Stomach (tissue), 9 donors: Measurements from ENCODE around the gene MYF5. TPM values are rescaled to one million over a fixed set of nuclear protein-coding genes. Genes with fewer than 3 reads are reported as not detected.

ENCODE experiments used
- DNase-seq, 2 donors: peaks; one replicate each; pipeline versions ENCODE4 v3.0.0 to v3.0.0-alpha.2; 2013 to 2019
- H3K27ac ChIP-seq, 5 donors: fragments of 200-600 bp in 4 of 5; sonication (generic) in 4 of 5; one replicate each; pipeline ENCODE4 v1.5.1; 2013 to 2019; ENCODE audit warnings: mild to moderate bottlenecking in 1 of 5, moderate library complexity in 1 of 5
- H3K27me3 ChIP-seq, 3 donors: fragments of 200-600 bp; sonication (generic); one replicate each; pipeline ENCODE4 v1.5.1; 2017 to 2019; ENCODE audit warnings: mixed run types in 1 of 3
- H3K36me3 ChIP-seq, 4 donors: fragments of 200-600 bp; sonication (generic); 1 replicate in 3 of 4; 2 replicates in 1 of 4; pipeline ENCODE4 v1.5.1; 2016 to 2019
- H3K4me1 ChIP-seq, 4 donors: fragments of 200-600 bp; sonication (generic); one replicate each; pipeline ENCODE4 v1.5.1; 2016 to 2019
- H3K4me3 ChIP-seq, 4 donors: fragments of 200-600 bp; sonication (generic) in 3 of 4; one replicate each; pipeline ENCODE4 v1.5.1; 2016 to 2019; ENCODE audit warnings: mild to moderate bottlenecking in 1 of 4
- H3K9me3 ChIP-seq, 4 donors: fragments of 200-600 bp; sonication (generic); one replicate each; pipeline ENCODE4 v1.5.1; 2016 to 2019
- EP300 ChIP-seq: sonication (generic); formaldehyde crosslinking; IDR thresholded peaks from one replicate; pipeline ENCODE4 v1.6.1; 2017; ENCODE audit warnings: antibody characterized with exemption
- POLR2A ChIP-seq, 4 donors: fragments of 450-650 bp; IDR thresholded peaks; one replicate each; pipeline ENCODE4 v1.6.1; 2016; ENCODE audit warnings: antibody characterized with exemption in 4 of 4, control low read depth in 2 of 4, mild to moderate bottlenecking in 1 of 4, moderate library complexity in 1 of 4
- POLR2AphosphoS5 ChIP-seq, 3 donors: sonication (generic); formaldehyde crosslinking; IDR thresholded peaks; one replicate each; pipeline ENCODE4 v1.6.1; 2016; ENCODE audit warnings: antibody characterized with exemption in 3 of 3
- WGBS, 5 donors: extraction: QIAGEN DNeasy Blood & Tissue Kit in 3 of 5; methylation state at CpG; one replicate each; pipeline versions ENCODE4 v1.1.5 to v1.1.7; 2013 to 2018; 5-methylcytosine and 5-hydroxymethylcytosine counted together
- intact Hi-C: fragments of 100-400 bp; cut with DNase I; formaldehyde crosslinking; loops from one replicate; pipeline ENCODE4 v1.15.1; 2023; ENCODE audit warnings: low total_unique reads
- polyA plus RNA-seq, 3 donors: library from polyadenylated mRNA; stranded (reverse); fragments of 200-250 nt; gene quantifications; one replicate each; pipeline ENCODE4 v1.2.3, GENCODE V29; 2013
- total RNA-seq, 5 donors: library from RNA; depleted of rRNA; stranded (reverse); fragments of >200 nt; gene quantifications; one replicate each; pipeline versions ENCODE4 v1.1.0 to v1.2.3, GENCODE V29; 2014 to 2016
- TF ChIP-seq, protein P1 (sequence below), 7 experiments: fragments of 450-650 bp in 4 of 7; fragments of 200-600 bp in 3 of 7; sonication (generic) in 3 of 7; IDR thresholded peaks; one replicate each; pipeline ENCODE4 v1.5.1; 2016 to 2019; ENCODE audit warnings: antibody characterized with exemption in 7 of 7, control low read depth in 2 of 7, mild to moderate bottlenecking in 1 of 7
- donor health status: healthy with polysubstance abuse.
- donor health status: Bipolar disorder and iron deficiency.
- donor health status: healthy.

MYF5 gene
- total and polyA plus RNA-seq, 8 donors, result not detected

GRCh38 chr12:80708259-80708974, 8.3 kb upstream of the MYF5 start:
- peaks cover 0 to 8% (median 6%) of the 10 kb centered on the region in 4 donors for H3K4me1 ChIP-seq
- 10 to 25% (median 19%) methylated on average over 31 to 50 of the region's 50 CpGs for WGBS, 5 donors
- H3K27me3 ChIP-seq, result peaks cover 0 to 30% (median 13%) of the 10 kb centered on the region in 3 donors
- no peak overlapping the region for H3K27ac ChIP-seq
- H3K4me3 ChIP-seq, result peak overlapping the region in 3 of 4 donors; percentile 1 to 19 (median 2)
- intact Hi-C loops, result no loop called here
- DNase-seq, result peak in 1 of 2 donors; percentile 32
- H3K36me3 ChIP-seq, result no peaks in the 10 kb centered on the region
- peaks cover 0 to 7% (median 0%) of the 10 kb centered on the region in 4 donors for H3K9me3 ChIP-seq
- TF ChIP-seq EP300 (no peak), POLR2AphosphoS5 (IDR thresholded peaks at IDR 0.05) (no peak), POLR2A (IDR thresholded peaks at IDR 0.05) (no peak)
- TF ChIP-seq, protein P1, sequence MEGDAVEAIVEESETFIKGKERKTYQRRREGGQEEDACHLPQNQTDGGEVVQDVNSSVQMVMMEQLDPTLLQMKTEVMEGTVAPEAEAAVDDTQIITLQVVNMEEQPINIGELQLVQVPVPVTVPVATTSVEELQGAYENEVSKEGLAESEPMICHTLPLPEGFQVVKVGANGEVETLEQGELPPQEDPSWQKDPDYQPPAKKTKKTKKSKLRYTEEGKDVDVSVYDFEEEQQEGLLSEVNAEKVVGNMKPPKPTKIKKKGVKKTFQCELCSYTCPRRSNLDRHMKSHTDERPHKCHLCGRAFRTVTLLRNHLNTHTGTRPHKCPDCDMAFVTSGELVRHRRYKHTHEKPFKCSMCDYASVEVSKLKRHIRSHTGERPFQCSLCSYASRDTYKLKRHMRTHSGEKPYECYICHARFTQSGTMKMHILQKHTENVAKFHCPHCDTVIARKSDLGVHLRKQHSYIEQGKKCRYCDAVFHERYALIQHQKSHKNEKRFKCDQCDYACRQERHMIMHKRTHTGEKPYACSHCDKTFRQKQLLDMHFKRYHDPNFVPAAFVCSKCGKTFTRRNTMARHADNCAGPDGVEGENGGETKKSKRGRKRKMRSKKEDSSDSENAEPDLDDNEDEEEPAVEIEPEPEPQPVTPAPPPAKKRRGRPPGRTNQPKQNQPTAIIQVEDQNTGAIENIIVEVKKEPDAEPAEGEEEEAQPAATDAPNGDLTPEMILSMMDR (IDR thresholded peaks at IDR 0.05), result no peak

- Histone ChIP-seq H3K9me3 (peaks cover 0 to 7% (median 0%) of the 10 kb centered on the region in 4 donors), H3K4me1 (peaks cover 0 to 8% (median 6%) of the 10 kb centered on the region in 4 donors), H3K4me3 (peak overlapping the region in 1 of 4 donors; percentile 19), H3K36me3 (no peaks in the 10 kb centered on the region), H3K27me3 (peaks cover 0 to 35% (median 19%) of the 10 kb centered on the region in 3 donors), H3K27ac (no peak overlapping the region)
- DNase-seq, result no peak
- intact Hi-C loops, result no loop called here
- WGBS, 5 donors, result 50 to 66% (median 63%) methylated on average over 10 of the region's 10 CpGs
- TF ChIP-seq EP300 (no peak), POLR2AphosphoS5 (IDR thresholded peaks at IDR 0.05) (no peak), POLR2A (IDR thresholded peaks at IDR 0.05) (no peak)
- TF ChIP-seq, protein P1 (IDR thresholded peaks at IDR 0.05), result no peak
These were observed 7.8 kb upstream of the MYF5 start for GRCh38 chr12:80708975-80709328.

GRCh38 chr12:80709811-80710726, 6.6 kb upstream of the MYF5 start:
- Histone ChIP-seq H3K27ac (no peak overlapping the region), H3K36me3 (no peaks in the 10 kb centered on the region), H3K9me3 (peaks cover 0 to 7% (median 0%) of the 10 kb centered on the region in 4 donors), H3K4me1 (peaks cover 0 to 8% (median 6%) of the 10 kb centered on the region in 4 donors), H3K4me3 (no peak overlapping the region), H3K27me3 (peaks cover 0 to 46% (median 28%) of the 10 kb centered on the region in 3 donors)
- TF ChIP-seq EP300, result no peak
- no peak for TF ChIP-seq POLR2AphosphoS5 (IDR thresholded peaks at IDR 0.05)
- TF ChIP-seq, protein P1 (IDR thresholded peaks at IDR 0.05), result no peak
- TF ChIP-seq POLR2A (IDR thresholded peaks at IDR 0.05), result no peak
- WGBS, 5 donors, result 67 to 80% (median 75%) methylated on average over 20 of the region's 20 CpGs
- DNase-seq, result peak in 1 of 2 donors; percentile 13
- intact Hi-C loops, result no loop called here

DNA sequence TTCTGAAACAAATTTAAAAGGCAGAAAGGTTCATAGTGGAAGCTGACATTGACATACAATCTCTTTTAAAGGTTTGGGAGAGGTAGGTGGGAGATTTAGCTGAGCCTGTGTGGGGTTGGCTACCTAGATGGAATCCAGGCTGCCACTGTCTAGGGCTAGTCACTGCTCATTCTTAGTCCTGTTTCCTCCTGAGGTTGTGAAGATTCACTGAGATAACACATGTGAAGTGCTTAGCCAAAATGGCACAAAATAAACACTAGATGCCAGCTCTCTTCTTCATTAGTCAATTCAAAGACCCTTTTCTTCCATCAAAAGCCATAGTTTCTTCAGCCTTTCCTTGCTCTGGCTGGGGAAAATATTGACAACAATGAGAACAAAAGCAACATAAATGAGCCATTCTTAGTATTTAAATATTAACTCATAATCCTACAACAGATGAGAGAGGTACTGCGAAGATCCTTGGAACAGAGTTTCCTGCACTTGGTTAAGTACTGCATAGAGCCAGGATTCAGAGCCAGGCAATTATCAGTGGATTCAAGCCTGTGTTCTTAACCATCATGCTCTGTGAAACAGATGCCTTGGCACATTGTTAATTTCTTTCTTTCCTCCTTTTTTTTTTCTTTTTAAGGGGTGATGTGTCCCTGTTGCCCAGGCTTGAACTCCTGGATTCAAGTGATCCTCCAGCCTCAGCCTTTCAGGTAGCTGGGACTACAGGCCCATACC, 5.8 kb upstream of the MYF5 start:
- Histone ChIP-seq H3K9me3 (peaks cover 0 to 7% (median 0%) of the 10 kb centered on the region in 4 donors), H3K27me3 (peaks cover 0 to 55% (median 36%) of the 10 kb centered on the region in 3 donors), H3K4me1 (peaks cover 0 to 8% (median 6%) of the 10 kb centered on the region in 4 donors), H3K36me3 (no peaks in the 10 kb centered on the region), H3K4me3 (no peak overlapping the region), H3K27ac (no peak overlapping the region)
- DNase-seq, result no peak
- TF ChIP-seq POLR2A (IDR thresholded peaks at IDR 0.05) (no peak), EP300 (no peak), POLR2AphosphoS5 (IDR thresholded peaks at IDR 0.05) (no peak)
- TF ChIP-seq, protein P1 (IDR thresholded peaks at IDR 0.05), result no peak
- intact Hi-C loops, result no loop called here
- WGBS, 5 donors, result 90 to 97% (median 91%) methylated on average over 1 of the region's 1 CpG
